ENCODE results near the gene TMEM229B. TPM values are rescaled to one million over a fixed set of nuclear protein-coding genes. Genes with fewer than 3 reads are reported as not detected.
A peak's percentile ranks its signal among the peaks of the same experiment; 100 is the strongest.

The TMEM229B gene
- total RNA-seq, 5 donors from 2014 or later (not counting 1 experiment from before 2014, with no cell fraction given): 19.0 to 41.7 (median 32.3) TPM

GRCh38 chr14:67517083-67517482 lies 28.6 kb upstream of the TMEM229B start:
- Mint-ChIP-seq H3K27me3 (peaks cover 0 to 12% of the 10 kb centered on the region in 2 donors), H3K36me3 (no peaks in the 10 kb centered on the region), H3K4me3 (no peak overlapping the region), H3K9me3 (no peaks in the 10 kb centered on the region), H3K27ac (no peak overlapping the region), H3K4me1 (peaks cover 7 to 35% (median 32%) of the 10 kb centered on the region in 3 donors)
- ATAC-seq (replicated peaks in 1 of 4) (no peak), DNase-seq (no peak)
- ChIA-PET CTCF (interaction anchor here in 1 of 2 donors (1.8 kb wide), 1 partner anchor 10 kb away, joined by 5 read pairs; no protein-coding TSS in a partner anchor), POLR2A (no interaction called here)
- no peaks in the 10 kb centered on the region for H3K27me3 ChIP-seq (replicated peaks in 1 of 2; ENCODE audit: control insufficient read depth in 2 of 2, extremely low read depth in 1 of 2, insufficient read depth in 2 of 2, low read length in 1 of 2)
- peaks cover 2 to 28% of the 10 kb centered on the region in 2 experiments for H3K4me1 ChIP-seq (ENCODE audit: control insufficient read depth in 1 of 2, extremely low read depth in 1 of 2, insufficient read depth in 2 of 2, low read length in 2 of 2)
- no peak overlapping the region for H3K27ac ChIP-seq (ENCODE audit: low read length)
- WGBS (ENCODE audit: insufficient coverage): 97% methylated on average over 7 of the region's 12 CpGs
- H3K36me3 ChIP-seq (ENCODE audit: control insufficient read depth in 2 of 2, extremely low read depth in 1 of 2, insufficient read depth in 1 of 2, low read length in 1 of 2): no peaks in the 10 kb centered on the region
- H3K4me3 ChIP-seq (ENCODE audit: control insufficient read depth in 1 of 2, extremely low read depth in 1 of 2, low read length in 1 of 2): no peak overlapping the region
- no peaks in the 10 kb centered on the region for H3K9me3 ChIP-seq

GRCh38 chr14:67516676-67517075 lies 28.2 kb upstream of the TMEM229B start:
- Histone ChIP-seq H3K36me3 (ENCODE audit: control insufficient read depth in 2 of 2, extremely low read depth in 1 of 2, insufficient read depth in 1 of 2, low read length in 1 of 2) (no peaks in the 10 kb centered on the region), H3K9me3 (no peaks in the 10 kb centered on the region), H3K4me3 (ENCODE audit: control insufficient read depth in 1 of 2, extremely low read depth in 1 of 2, low read length in 1 of 2) (no peak overlapping the region), H3K27me3 (replicated peaks in 1 of 2; ENCODE audit: control insufficient read depth in 2 of 2, extremely low read depth in 1 of 2, insufficient read depth in 2 of 2, low read length in 1 of 2) (no peaks in the 10 kb centered on the region), H3K27ac (ENCODE audit: low read length) (no peak overlapping the region), H3K4me1 (ENCODE audit: control insufficient read depth in 1 of 2, extremely low read depth in 1 of 2, insufficient read depth in 2 of 2, low read length in 2 of 2) (peaks cover 2 to 28% of the 10 kb centered on the region in 2 experiments)
- no peak for ATAC-seq (replicated peaks in 1 of 4)
- peak overlapping the region in 1 of 2 donors; percentile 58 for H3K27ac Mint-ChIP-seq
- ChIA-PET CTCF (interaction anchor here in 1 of 2 donors (1.8 kb wide), 1 partner anchor 10 kb away, joined by 5 read pairs; no protein-coding TSS in a partner anchor), POLR2A (no interaction called here)
- H3K4me3 Mint-ChIP-seq: peak overlapping the region; percentile 64 to 86 (median 72)
- DNase-seq: no peak
- no peaks in the 10 kb centered on the region for H3K9me3 Mint-ChIP-seq
- peaks cover 0 to 9% of the 10 kb centered on the region in 2 donors for H3K27me3 Mint-ChIP-seq
- no peaks in the 10 kb centered on the region for H3K36me3 Mint-ChIP-seq
- H3K4me1 Mint-ChIP-seq: peaks cover 7 to 35% (median 32%) of the 10 kb centered on the region in 3 donors
- 60% methylated on average over 1 of the region's 2 CpGs for WGBS (ENCODE audit: insufficient coverage)

DNA sequence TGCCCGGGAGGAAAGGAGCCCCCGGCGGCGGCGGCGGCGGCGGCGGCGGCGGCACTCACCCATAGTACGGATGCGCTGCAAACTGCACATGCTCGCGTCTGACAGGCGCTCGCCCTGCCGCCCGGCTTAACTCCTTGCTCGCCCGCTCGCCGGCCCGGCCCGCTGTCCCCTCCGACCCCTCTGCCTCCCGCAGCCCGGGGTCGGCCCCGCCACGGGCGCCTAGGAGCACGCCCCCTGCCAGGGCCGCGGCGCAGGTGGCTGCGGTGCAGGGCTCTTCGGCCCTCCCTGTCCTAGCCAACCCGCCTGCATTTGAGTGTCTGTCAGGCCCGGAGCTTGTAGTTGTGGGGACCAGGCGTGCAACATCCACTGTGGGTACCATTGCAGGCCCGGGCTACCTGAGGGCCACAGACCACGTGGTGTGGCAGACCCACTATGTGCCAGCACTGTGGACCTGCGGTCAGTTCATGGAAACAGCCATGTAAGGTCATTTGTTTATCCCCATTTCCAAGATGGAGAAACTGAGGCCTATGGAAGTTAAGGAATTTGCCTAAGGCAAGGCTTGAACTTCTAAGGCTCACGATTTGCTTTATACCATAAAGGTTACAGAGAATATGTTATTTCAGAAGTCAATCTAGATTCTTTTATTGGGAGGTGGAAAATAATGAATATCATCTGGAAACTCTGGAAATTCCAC lies 27.0 kb upstream of the TMEM229B start:
- CTCF ChIA-PET: interaction anchor here in 1 of 2 donors (0.5 to 0.6 kb wide), 2 partner anchors 16 to 89 kb away, joined by 3 read pairs; no protein-coding TSS in a partner anchor
- H3K4me3 ChIP-seq (ENCODE audit: control insufficient read depth in 1 of 2, extremely low read depth in 1 of 2, low read length in 1 of 2): peak overlapping the region; percentile 65 to 76
- peak in 17 of 35 experiments; percentile 14 to 50 (median 32) for DNase-seq
- H3K4me3 Mint-ChIP-seq: peak overlapping the region; percentile 72 to 86 (median 76)
- H3K36me3 Mint-ChIP-seq: no peaks in the 10 kb centered on the region
- peaks cover 7 to 37% (median 32%) of the 10 kb centered on the region in 3 donors for H3K4me1 Mint-ChIP-seq
- no peaks in the 10 kb centered on the region for H3K9me3 Mint-ChIP-seq
- H3K27ac Mint-ChIP-seq: peak overlapping the region; percentile 65 to 74
- H3K9me3 ChIP-seq: no peaks in the 10 kb centered on the region
- 2% methylated on average over 43 of the region's 45 CpGs for WGBS (ENCODE audit: insufficient coverage)
- H3K27ac ChIP-seq (ENCODE audit: low read length): peak overlapping the region; percentile 43
- H3K27me3 ChIP-seq (replicated peaks in 1 of 2; ENCODE audit: control insufficient read depth in 2 of 2, extremely low read depth in 1 of 2, insufficient read depth in 2 of 2, low read length in 1 of 2): no peaks in the 10 kb centered on the region
- peaks cover 2 to 28% of the 10 kb centered on the region in 2 experiments for H3K4me1 ChIP-seq (ENCODE audit: control insufficient read depth in 1 of 2, extremely low read depth in 1 of 2, insufficient read depth in 2 of 2, low read length in 2 of 2)
- H3K36me3 ChIP-seq (ENCODE audit: control insufficient read depth in 2 of 2, extremely low read depth in 1 of 2, insufficient read depth in 1 of 2, low read length in 1 of 2): no peaks in the 10 kb centered on the region
- POLR2A ChIA-PET: no interaction called here
- ATAC-seq (replicated peaks in 1 of 4): peak; percentile 73 to 81 (median 76)
- no peaks in the 10 kb centered on the region for H3K27me3 Mint-ChIP-seq

DNA sequence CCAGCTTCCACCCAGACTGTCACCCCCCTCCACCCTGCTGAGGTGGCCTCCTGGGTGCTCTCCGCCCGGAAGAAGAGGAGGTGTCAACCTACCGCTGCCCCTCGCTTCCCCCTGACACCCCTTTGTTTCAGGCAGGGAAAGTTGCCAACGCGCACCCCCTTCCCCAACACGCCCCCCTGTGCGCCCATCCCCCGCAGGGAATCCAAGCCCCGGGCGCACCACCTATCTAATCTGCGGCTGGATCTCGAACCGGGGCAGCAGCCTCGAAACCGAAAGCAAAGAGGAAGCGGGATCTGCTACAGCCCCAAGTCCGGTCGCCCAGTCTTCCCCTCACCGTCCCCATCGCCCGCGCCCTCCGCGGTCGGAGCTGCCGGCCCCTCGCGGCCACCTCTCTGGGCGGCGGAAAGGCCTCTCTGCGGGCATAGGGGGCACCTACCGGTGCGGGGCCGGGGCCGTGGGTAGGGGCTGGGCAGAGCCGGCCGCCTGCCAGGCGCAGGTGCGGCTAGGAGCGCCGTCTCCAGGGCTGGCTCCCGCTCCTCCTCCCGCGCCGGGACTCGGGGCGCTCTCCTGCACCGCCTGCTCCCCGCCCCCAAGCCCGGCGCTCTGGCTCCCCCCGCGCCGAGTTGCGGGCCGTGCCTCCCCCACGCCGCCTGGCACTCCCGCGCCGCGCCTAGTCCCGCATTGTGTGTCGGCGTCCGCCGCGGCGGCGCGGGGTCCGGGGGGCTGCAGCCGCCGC lies 26.3 kb upstream of the TMEM229B start:
- Histone ChIP-seq H3K27ac (ENCODE audit: low read length) (peak overlapping the region; percentile 69), H3K36me3 (ENCODE audit: control insufficient read depth in 2 of 2, extremely low read depth in 1 of 2, insufficient read depth in 1 of 2, low read length in 1 of 2) (no peaks in the 10 kb centered on the region), H3K4me3 (ENCODE audit: control insufficient read depth in 1 of 2, extremely low read depth in 1 of 2, low read length in 1 of 2) (peak overlapping the region; percentile 76 to 81), H3K27me3 (replicated peaks in 1 of 2; ENCODE audit: control insufficient read depth in 2 of 2, extremely low read depth in 1 of 2, insufficient read depth in 2 of 2, low read length in 1 of 2) (no peaks in the 10 kb centered on the region), H3K9me3 (no peaks in the 10 kb centered on the region), H3K4me1 (ENCODE audit: control insufficient read depth in 1 of 2, extremely low read depth in 1 of 2, insufficient read depth in 2 of 2, low read length in 2 of 2) (peaks cover 2 to 28% of the 10 kb centered on the region in 2 experiments)
- ChIA-PET POLR2A (no interaction called here), CTCF (no interaction called here)
- peak overlapping the region; percentile 90 to 94 for H3K27ac Mint-ChIP-seq
- no peaks in the 10 kb centered on the region for H3K36me3 Mint-ChIP-seq
- peak overlapping the region; percentile 86 to 90 (median 88) for H3K4me3 Mint-ChIP-seq
- peaks cover 7 to 37% (median 32%) of the 10 kb centered on the region in 3 donors for H3K4me1 Mint-ChIP-seq
- ATAC-seq (replicated peaks in 1 of 4): peak; percentile 69 to 75 (median 70)
- DNase-seq: peak in 32 of 35 experiments; percentile 6 to 65 (median 27)
- no peaks in the 10 kb centered on the region for H3K27me3 Mint-ChIP-seq
- H3K9me3 Mint-ChIP-seq: no peaks in the 10 kb centered on the region
- WGBS (ENCODE audit: insufficient coverage): under 1% methylated on average over 75 of the region's 75 CpGs

- WGBS (ENCODE audit: insufficient coverage): 85% methylated on average over 5 of the region's 9 CpGs
- H3K36me3 Mint-ChIP-seq: no peaks in the 10 kb centered on the region
- peak overlapping the region; percentile 76 to 81 for H3K4me3 ChIP-seq (ENCODE audit: control insufficient read depth in 1 of 2, extremely low read depth in 1 of 2, low read length in 1 of 2)
- H3K27me3 ChIP-seq (replicated peaks in 1 of 2; ENCODE audit: control insufficient read depth in 2 of 2, extremely low read depth in 1 of 2, insufficient read depth in 2 of 2, low read length in 1 of 2): no peaks in the 10 kb centered on the region
- no peaks in the 10 kb centered on the region for H3K9me3 Mint-ChIP-seq
- ChIA-PET POLR2A (no interaction called here), CTCF (no interaction called here)
- ATAC-seq (replicated peaks in 1 of 4) (no peak), DNase-seq (no peak)
- peak overlapping the region; percentile 91 to 94 for H3K27ac Mint-ChIP-seq
- no peaks in the 10 kb centered on the region for H3K9me3 ChIP-seq
- H3K4me1 Mint-ChIP-seq: peaks cover 7 to 37% (median 32%) of the 10 kb centered on the region in 3 donors
- H3K36me3 ChIP-seq (ENCODE audit: control insufficient read depth in 2 of 2, extremely low read depth in 1 of 2, insufficient read depth in 1 of 2, low read length in 1 of 2): no peaks in the 10 kb centered on the region
- peak overlapping the region; percentile 86 to 90 (median 88) for H3K4me3 Mint-ChIP-seq
- H3K27me3 Mint-ChIP-seq: no peaks in the 10 kb centered on the region
- peak overlapping the region; percentile 69 for H3K27ac ChIP-seq (ENCODE audit: low read length)
- peaks cover 2 to 28% of the 10 kb centered on the region in 2 experiments for H3K4me1 ChIP-seq (ENCODE audit: control insufficient read depth in 1 of 2, extremely low read depth in 1 of 2, insufficient read depth in 2 of 2, low read length in 2 of 2)
Measured at GRCh38 chr14:67514203-67514607, 25.7 kb upstream of the TMEM229B start.

GRCh38 chr14:67513631-67514108 lies 25.1 kb upstream of the TMEM229B start:
- H3K4me3 ChIP-seq (ENCODE audit: control insufficient read depth in 1 of 2, extremely low read depth in 1 of 2, low read length in 1 of 2): no peak overlapping the region
- no peaks in the 10 kb centered on the region for H3K36me3 ChIP-seq (ENCODE audit: control insufficient read depth in 2 of 2, extremely low read depth in 1 of 2, insufficient read depth in 1 of 2, low read length in 1 of 2)
- Mint-ChIP-seq H3K27ac (peak overlapping the region; percentile 91 to 94), H3K4me1 (peaks cover 7 to 37% (median 32%) of the 10 kb centered on the region in 3 donors), H3K9me3 (no peaks in the 10 kb centered on the region), H3K4me3 (peak overlapping the region; percentile 86 to 90 (median 88)), H3K27me3 (no peaks in the 10 kb centered on the region), H3K36me3 (no peaks in the 10 kb centered on the region)
- peaks cover 2 to 28% of the 10 kb centered on the region in 2 experiments for H3K4me1 ChIP-seq (ENCODE audit: control insufficient read depth in 1 of 2, extremely low read depth in 1 of 2, insufficient read depth in 2 of 2, low read length in 2 of 2)
- CTCF ChIA-PET: no interaction called here
- WGBS (ENCODE audit: insufficient coverage): 100% methylated on average over 1 of the region's 1 CpG
- no peaks in the 10 kb centered on the region for H3K27me3 ChIP-seq (replicated peaks in 1 of 2; ENCODE audit: control insufficient read depth in 2 of 2, extremely low read depth in 1 of 2, insufficient read depth in 2 of 2, low read length in 1 of 2)
- ATAC-seq (replicated peaks in 1 of 4) (no peak), DNase-seq (peak in 1 of 35 experiments; percentile 9)
- no peaks in the 10 kb centered on the region for H3K9me3 ChIP-seq
- peak overlapping the region; percentile 69 for H3K27ac ChIP-seq (ENCODE audit: low read length)
- POLR2A ChIA-PET: no interaction called here
